OCI-LY7 (cell line): ENCODE results near the gene ZBTB20.

Experiments used
- EZH2phosphoT487 ChIP-seq: fragments of 200-600 bp; sonication (generic); IDR thresholded peaks from 2 replicates; pipeline ENCODE4 v1.6.1; 2018; ENCODE audit warnings: low read depth, borderline replicate concordance, mild to moderate bottlenecking, mixed run types, antibody characterized with exemption, low read length, moderate library complexity, mixed read lengths
- TF ChIP-seq, protein P1 (sequence below): fragments of 200-600 bp; sonication (generic); conservative IDR thresholded peaks from 2 replicates; pipeline ENCODE4 v1.5.1; 2014; ENCODE audit warnings: mild to moderate bottlenecking, antibody characterized with exemption, low read length, moderate library complexity, mixed read lengths

DNA sequence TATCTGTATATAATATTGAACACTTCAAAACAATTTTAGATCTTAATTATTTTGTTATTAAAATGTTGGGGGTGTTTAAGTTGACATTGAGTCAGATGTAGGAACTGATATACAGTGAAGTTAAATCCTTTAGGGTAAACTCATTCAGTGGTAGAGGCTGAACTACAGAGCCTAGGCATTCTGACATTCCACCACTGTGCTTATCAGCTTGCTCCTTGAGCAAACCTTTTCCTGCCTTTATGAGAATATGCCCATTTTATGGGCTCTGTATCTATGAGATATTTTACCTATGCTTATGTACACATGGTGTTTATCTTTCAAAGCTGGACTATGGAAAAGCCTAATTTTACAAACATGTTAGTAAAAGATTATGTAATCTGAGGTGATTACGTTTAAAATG lies 407.5 kb downstream of the ZBTB20 start:
- TF ChIP-seq, protein P1, sequence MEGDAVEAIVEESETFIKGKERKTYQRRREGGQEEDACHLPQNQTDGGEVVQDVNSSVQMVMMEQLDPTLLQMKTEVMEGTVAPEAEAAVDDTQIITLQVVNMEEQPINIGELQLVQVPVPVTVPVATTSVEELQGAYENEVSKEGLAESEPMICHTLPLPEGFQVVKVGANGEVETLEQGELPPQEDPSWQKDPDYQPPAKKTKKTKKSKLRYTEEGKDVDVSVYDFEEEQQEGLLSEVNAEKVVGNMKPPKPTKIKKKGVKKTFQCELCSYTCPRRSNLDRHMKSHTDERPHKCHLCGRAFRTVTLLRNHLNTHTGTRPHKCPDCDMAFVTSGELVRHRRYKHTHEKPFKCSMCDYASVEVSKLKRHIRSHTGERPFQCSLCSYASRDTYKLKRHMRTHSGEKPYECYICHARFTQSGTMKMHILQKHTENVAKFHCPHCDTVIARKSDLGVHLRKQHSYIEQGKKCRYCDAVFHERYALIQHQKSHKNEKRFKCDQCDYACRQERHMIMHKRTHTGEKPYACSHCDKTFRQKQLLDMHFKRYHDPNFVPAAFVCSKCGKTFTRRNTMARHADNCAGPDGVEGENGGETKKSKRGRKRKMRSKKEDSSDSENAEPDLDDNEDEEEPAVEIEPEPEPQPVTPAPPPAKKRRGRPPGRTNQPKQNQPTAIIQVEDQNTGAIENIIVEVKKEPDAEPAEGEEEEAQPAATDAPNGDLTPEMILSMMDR: no peak
- no peak for TF ChIP-seq EZH2phosphoT487
